GM19395 (cell line): ENCODE results near the gene PRLHR.
"Not testable (repeated sequence)": the region's sequence is repeated elsewhere in the genome, so short reads cannot be mapped to it uniquely, and the experiment has no call there.

ENCODE experiments used
- ATAC-seq: cut with Tn5 transposase; IDR thresholded peaks from one replicate; pipeline ENCODE4 v1.9.1; 2021; ENCODE audit warnings: mild to moderate bottlenecking, moderate library complexity; ENCODE audit not compliant: unreplicated experiment

The PRLHR gene

GRCh38 chr10:118595598-118596425, at the start of gene PRLHR:
TSS of gene PRLHR (minus strand) at chr10:118595648. CDS start at chr10:118595244, 404 bp downstream.
- no peak for ATAC-seq

GRCh38 chr10:118642228-118642627, 46.8 kb upstream of the PRLHR start:
- ATAC-seq = no peak

GRCh38 chr10:118638680-118639079, 43.2 kb upstream of the PRLHR start:
- no peak for ATAC-seq

GRCh38 chr10:118635674-118636402, 40.4 kb upstream of the PRLHR start:
- no peak for ATAC-seq

- ATAC-seq = no peak
Measured at GRCh38 chr10:118633786-118634185, 38.3 kb upstream of the PRLHR start.

GRCh38 chr10:118629211-118629610, 33.8 kb upstream of the PRLHR start:
- ATAC-seq = no peak

GRCh38 chr10:118628397-118628796, 32.9 kb upstream of the PRLHR start:
- ATAC-seq = no peak

- no peak for ATAC-seq
Measured at GRCh38 chr10:118626953-118627352, 31.5 kb upstream of the PRLHR start.

GRCh38 chr10:118625504-118625903, 30.1 kb upstream of the PRLHR start:
- no peak for ATAC-seq

GRCh38 chr10:118624747-118625146, 29.3 kb upstream of the PRLHR start:
- ATAC-seq = no peak

- ATAC-seq = no peak
Measured at GRCh38 chr10:118621304-118621942, 26.0 kb upstream of the PRLHR start.

- not testable (repeated sequence) for ATAC-seq
Measured at GRCh38 chr10:118613863-118614262, 18.4 kb upstream of the PRLHR start.

GRCh38 chr10:118610577-118610976, 15.1 kb upstream of the PRLHR start:
- no peak for ATAC-seq

- ATAC-seq = no peak
Measured at GRCh38 chr10:118607768-118608354, 12.4 kb upstream of the PRLHR start.

GRCh38 chr10:118605694-118606093, 10.2 kb upstream of the PRLHR start:
- ATAC-seq = no peak

- no peak for ATAC-seq
Measured at GRCh38 chr10:118596426-118597124, 1.1 kb upstream of the PRLHR start.

GRCh38 chr10:118595064-118595420, 406 bp downstream of the PRLHR start:
- ATAC-seq = no peak

GRCh38 chr10:118594392-118595063, 920 bp downstream of the PRLHR start:
- ATAC-seq = no peak

- ATAC-seq = no peak
Measured at GRCh38 chr10:118592675-118593330, 2.6 kb downstream of the PRLHR start.

GRCh38 chr10:118590334-118590733, 5.1 kb downstream of the PRLHR start:
- ATAC-seq = no peak
